Stimulated activated CD8-positive, alpha-beta memory T cell treated with anti-CD3 and anti-CD28 coated beads, Interleukin-15, amount 100 ng/mL, for 48 hours (primary cell): Measurements from ENCODE around the gene SEC63.
"Not testable (repeated sequence)": the region's sequence is repeated elsewhere in the genome, so short reads cannot be mapped to it uniquely, and the experiment has no call there.

Experiments used
- DNase-seq, 2 donors: peaks; one replicate each; pipeline ENCODE4 v3.0.0-alpha.2; 2020; ENCODE audit warnings: low read depth in 2 of 2

SEC63 gene, protein sequence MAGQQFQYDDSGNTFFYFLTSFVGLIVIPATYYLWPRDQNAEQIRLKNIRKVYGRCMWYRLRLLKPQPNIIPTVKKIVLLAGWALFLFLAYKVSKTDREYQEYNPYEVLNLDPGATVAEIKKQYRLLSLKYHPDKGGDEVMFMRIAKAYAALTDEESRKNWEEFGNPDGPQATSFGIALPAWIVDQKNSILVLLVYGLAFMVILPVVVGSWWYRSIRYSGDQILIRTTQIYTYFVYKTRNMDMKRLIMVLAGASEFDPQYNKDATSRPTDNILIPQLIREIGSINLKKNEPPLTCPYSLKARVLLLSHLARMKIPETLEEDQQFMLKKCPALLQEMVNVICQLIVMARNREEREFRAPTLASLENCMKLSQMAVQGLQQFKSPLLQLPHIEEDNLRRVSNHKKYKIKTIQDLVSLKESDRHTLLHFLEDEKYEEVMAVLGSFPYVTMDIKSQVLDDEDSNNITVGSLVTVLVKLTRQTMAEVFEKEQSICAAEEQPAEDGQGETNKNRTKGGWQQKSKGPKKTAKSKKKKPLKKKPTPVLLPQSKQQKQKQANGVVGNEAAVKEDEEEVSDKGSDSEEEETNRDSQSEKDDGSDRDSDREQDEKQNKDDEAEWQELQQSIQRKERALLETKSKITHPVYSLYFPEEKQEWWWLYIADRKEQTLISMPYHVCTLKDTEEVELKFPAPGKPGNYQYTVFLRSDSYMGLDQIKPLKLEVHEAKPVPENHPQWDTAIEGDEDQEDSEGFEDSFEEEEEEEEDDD

DNA sequence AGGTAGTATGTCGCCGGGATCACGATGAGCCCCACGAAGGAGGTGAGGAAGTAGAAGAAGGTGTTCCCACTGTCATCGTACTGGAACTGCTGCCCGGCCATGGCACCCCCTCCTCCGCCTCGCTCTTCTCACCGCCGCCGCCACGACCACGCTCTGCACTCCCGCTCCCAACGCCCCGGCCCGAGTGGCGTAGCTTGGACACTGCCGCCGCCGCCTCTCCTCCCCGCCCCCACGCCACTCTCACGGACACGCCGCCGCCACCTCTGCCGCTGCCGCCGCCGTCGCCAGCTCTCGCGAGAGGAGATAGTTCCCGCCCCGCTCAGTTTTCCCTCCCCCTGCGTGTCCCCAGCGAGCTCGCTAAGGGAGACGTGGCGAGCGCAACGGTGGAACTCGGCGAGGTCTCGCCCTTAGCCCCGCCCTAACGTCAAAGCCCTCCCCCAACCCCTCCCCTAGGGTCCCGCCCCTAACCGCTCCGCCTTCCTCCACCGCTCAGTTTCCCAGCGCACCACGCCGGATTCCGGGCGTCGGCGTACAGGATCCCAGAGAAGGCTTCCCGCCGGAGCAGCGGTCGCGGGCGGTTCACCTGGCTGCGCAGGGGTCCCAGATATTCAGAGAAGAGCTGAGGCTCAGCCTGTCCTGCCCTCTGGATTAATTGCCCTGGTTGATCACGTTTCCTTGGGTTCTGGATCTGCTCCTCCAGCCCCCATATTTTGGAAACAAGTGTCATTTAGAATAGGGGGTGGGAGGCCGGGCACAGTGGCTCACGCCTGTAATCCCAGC lies at the start of gene SEC63:
Gene SEC63 (minus strand): TSS at position 300 of the 780 bp plus-strand sequence. CDS start 199 bp downstream, at position 101.
- DNase-seq, result peak; percentile 96

DNA sequence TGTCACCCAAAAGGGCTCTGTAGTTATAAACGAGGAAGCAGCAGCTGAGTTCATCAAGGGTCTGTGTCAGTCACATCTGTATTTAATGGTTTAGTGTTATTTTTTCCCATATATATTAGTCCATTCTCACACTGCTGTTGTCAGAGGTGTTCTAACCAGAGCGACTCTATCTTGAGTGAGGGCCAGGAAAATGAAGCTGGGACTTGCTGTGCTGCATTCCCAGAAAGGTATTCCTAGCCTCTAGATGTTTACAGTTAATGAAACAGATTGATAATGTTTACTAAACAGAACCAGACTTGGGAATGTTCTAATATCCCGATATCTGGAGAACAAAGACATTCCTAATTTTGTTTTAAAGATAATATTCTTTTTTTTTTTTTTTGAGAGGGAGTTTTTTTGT lies 48.0 kb upstream of the SEC63 start:
- no peak for DNase-seq

DNA sequence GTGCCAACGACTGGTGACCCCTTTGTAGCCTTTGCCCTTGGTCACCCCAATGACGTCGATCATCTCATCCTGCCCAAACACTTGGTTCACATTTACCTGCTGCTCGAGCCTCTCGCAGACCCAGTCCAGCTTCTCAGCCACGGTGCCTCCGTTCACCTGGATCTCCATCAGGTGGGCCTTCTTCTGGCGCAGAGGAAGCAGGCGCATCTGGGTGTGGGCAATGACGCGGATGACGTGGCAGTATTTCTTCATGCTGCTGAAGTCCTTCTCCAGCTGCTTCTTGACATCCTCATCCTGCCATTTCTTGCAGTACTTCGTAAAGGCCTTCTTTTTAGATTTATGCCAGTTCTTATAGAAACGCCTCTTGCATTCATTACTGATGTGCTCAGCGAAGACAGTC lies 46.9 kb upstream of the SEC63 start:
- DNase-seq, result no peak

DNA sequence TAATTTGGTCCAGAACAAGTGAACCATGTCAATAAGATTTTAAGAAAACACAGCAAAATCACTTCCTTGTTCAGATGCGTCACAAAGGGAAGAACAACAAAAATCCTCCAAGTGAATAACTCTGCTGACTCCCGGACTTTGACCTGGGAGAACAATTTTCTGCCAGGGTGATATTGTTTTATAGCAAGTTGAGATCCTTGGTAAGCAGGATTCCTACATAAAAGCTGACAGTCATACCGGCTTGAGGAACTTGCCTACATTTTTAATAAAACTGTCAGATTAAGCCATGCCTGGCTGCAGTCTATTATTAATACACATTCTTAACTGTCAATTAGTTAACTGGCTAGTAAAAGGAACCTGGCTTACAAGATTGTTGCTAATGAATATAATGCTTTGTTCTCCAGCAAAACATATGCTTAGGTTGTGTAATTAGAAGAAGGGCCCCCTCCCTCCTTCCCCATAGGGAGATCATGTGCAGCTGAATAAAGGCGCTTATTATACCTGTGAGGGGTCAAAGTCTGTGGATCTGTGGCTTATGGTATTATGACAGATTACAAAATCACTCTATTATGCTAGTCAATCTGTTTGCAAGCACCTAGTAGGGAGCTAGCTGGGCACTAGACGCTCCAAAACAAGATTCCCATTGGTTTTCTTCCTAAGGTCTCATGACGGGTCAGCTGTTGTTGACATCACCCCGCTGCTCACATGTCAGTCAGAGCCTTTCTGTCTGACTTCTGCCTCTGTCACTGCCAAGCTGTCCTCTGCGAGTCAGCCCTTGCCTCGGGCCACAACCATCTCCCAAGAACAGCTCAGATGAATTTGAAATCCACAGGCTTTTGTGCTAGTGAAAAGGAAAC lies 44.6 kb upstream of the SEC63 start:
- no peak for DNase-seq

DNA sequence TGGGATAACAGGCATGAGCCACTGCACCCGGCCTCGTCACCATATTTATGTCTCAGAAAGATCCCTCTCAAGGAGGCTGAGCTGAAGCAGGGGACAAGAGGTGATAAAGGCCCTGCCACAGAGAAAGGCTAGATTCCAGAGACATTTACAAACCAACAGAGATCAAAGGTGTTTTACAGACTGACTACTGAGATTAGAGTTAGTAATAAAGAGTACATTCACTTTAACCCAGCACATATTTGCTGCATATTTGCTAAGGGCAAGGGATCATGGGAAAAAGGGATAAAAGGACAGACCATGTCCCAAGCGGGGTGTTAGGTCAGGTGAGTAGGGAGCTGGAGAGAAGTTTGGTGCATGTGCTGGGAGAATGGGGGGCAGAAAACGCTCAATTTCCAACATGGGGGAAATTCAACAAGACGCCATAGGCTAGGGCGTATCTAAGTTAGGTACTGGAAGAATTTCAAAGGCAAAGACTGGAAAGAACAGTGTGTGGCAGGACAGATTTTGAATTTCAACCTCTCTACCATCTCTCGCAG lies 43.8 kb upstream of the SEC63 start:
- DNase-seq, result no peak

DNA sequence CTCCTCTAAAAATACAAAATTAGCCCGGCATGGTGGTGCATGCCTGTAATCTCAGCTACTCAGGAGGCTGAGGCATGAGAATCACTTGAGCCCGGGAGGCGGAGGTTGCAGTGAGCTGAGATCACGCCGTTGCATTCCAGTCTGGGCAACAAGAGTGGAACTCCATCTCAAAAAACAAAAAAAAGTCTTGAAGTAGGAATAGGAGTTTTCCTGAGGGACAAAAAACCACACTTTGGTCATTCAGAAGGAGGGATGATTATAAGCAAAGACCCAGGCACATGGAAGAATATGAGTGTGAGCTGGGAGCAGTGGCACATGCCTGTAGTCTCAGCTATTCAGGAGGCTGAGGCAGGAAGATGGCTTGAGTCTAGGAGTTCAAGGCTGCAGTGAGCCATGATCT lies 42.3 kb upstream of the SEC63 start:
- not testable (repeated sequence) for DNase-seq

DNA sequence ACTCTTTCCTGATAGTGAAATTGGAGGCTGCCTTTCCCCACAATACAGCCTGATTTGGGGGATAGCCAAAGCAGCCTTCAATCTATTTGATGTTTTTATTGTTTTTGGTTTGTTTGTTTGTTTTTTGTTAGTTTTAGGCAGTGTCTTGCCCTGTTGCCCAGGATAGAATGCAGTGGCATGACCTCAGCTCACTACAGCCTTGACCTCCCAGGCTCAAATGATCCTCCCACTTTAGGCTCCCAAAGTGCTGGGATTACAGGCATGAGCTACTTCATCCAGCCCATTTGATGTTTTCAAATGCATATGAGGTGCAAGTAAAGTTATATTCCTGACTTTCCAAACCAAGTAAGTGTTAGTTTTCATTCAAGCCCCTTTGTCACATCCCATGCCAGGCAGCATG lies 41.3 kb upstream of the SEC63 start:
- DNase-seq, result no peak

DNA sequence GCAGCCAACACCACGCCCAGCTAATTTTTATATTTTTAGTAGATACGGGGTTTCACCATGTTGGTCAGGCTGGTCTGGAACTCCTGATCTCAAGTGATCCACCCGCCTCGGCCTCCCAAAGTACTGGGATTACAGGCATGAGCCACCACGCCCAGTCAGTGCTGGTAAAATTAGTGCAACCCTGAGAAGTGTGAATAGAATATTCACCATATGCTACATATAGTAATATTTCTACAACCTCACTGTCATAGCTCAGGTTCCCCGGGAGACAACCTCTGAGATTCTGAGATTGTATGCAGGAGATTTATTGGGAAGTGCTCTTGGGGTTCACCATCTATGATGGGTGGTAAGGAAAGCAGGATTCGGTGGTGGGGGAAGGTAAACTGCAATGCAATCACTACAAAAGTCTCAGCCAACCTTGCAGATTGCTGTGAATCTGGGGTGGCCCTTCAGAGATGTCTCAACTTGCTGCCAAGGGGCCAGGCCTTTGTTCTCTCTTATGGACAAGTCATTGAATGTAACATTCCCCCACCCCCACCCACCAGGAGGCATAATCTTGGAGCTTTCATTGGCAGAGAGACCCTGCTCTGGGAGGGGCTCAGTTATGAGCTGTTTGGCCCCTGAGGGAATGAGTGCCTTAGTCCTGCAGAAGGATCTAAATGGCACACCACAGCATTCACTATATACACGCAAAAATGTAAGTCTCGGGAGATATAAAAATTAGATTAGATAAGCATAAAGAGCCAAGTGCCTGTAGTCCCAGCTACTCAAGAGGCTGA lies 34.0 kb upstream of the SEC63 start:
- DNase-seq, result no peak

DNA sequence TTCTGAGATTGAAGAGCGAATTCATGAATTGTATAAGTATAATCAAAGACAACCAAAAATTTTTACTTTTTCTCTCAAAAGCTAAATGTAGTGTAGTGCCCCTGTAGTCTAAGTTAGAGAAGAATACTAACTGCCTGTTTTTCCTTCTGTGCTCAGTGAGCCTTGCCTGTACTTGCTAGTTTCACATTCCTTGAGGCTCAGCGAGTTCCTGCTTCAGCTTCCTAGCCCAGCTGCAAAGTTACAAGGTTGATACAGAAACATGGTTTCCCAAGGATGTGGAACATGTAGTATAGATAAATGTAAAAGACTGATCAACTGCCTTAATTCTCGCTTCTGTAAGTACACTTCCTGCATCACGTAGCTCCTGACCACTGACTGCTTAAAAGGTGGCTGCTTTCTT lies 33.1 kb upstream of the SEC63 start:
- DNase-seq, result no peak

DNA sequence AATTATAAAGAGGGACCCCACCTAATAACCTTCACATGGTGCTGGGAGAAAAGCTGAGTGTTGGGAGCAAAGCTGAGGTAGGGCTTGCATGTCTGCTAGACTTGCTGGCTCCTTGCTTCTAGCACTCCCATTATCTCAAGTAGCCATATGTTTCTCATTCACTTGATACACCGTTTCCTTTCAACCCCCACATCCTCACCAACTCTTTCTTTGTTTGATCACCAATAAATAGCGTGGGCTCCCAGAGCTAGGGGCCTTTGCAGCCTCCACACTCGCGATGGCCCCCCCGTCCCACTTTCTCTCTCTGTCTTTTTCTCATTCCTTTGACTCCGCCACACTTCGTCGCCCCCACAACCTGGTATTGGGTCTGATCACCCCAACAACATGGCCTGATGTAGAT lies 32.6 kb upstream of the SEC63 start:
- DNase-seq, result not testable (repeated sequence)

DNA sequence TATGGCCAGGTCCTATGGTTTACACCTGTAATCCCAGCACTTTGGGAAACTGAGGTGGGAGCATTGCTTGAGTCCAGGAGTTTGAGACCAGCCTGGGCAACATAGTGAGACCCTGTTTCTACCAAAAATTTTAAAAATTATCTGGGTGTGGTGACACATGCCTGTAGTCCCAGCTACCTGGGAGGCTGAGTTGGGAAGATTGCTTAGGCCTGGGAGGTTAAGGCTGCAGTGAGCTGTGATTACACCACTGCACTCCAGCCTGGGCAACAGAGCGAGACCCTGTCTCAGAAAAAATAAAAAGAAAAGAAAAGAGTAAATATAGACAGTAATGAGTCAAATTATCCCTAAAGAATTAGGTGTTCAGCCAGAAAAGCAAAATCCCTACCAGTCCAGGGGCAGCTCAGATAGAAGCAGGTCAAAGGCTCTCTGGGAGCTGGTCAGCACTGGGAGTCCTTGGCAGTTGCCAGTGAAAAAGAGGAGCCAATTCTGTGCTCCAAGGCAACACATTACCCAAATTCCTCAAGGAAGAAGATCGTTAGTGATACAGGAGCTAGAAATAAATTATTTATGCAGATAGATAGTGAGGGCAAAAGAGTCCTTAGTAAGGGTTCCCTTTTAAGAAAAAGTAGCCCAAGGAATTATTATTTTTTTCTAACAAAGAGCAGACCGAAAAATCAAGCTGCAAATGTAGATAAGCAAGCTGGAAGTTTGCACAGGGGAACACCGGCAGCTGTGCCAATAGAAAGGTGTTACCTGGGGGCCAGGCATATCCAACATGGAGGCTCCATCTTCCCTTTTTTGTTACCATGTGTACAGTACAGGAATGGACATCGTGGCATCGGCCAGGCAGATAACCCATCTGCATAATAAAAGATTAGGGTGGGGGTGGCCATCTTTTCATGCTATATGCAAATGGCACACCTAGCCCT lies 31.4 kb upstream of the SEC63 start:
- no peak for DNase-seq

DNA sequence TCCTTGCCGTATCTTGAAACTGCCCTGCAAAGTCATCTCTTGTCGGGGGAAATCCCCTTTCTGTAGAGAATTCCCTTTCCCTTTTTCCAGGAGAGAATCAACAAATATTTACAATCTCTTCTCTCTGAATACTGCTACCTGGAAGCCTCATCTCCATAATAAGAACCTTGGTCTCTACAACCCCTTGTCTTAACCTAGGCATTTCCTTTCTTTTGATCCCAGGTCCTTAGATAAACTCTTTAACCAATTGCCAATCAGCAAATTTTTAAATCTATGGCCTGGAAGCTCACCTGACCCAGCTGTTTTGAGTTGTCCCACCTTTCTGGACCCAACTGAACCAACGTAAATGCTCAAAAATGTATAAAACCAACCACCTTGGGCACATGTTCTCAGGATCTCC lies 30.6 kb upstream of the SEC63 start:
- DNase-seq, result no peak

DNA sequence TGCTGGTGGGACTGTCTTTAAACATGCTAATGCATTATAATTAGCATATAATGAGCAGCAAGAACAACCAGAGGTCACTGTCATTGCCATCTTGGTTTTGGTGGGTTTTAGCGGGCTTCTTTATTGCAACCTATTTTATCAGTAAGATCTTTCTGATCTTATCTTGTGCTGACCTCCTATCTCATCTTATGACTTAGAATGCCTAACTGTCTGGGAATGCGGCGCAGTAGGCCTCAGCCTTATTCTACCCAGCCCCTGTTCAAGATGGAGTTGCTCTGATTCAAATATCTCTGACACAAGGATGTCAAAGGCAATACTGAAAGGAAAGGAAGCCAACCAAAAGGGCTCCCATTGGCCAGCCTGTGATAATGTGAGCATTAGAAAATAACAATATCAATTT lies 29.8 kb upstream of the SEC63 start:
- no peak for DNase-seq

DNA sequence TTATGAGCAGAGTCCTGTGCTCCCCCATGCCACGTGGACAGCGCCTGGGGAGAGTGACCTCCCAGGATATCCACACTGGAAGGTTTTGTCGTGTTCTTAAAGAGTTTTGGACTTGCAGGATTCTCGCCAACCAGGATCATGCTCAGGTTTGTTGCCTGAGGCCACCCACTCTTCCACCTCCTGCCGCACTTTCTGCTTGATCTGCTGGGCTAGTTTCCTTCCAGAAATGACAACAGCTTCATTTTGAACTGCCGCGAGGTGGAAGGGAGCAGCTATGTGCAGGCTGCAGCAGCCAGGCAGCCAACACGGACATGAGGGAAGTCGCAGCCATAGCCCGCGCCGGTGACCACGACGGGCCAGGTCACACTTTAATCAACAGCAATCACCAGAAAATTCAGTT lies 27.7 kb upstream of the SEC63 start:
- no peak for DNase-seq

DNA sequence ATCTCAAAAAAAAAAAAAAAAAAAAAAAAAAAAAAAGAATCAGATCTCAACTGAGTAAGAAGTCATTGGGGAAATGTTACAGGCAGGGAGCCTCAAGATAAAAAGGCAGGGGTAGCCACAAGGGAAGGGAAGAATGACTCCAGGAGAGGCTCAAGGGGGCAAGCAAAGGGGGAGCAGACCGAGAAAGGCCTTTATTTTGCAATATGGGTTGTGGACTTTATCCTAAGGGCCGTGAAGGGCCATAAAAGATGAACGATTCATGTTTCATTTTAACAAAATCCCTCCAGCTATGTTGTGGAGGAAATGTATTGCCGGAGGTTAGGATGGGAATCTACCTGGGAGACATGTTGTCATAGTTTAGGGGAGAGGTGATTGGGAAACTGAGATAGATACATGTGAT lies 25.8 kb upstream of the SEC63 start:
- no peak for DNase-seq

DNA sequence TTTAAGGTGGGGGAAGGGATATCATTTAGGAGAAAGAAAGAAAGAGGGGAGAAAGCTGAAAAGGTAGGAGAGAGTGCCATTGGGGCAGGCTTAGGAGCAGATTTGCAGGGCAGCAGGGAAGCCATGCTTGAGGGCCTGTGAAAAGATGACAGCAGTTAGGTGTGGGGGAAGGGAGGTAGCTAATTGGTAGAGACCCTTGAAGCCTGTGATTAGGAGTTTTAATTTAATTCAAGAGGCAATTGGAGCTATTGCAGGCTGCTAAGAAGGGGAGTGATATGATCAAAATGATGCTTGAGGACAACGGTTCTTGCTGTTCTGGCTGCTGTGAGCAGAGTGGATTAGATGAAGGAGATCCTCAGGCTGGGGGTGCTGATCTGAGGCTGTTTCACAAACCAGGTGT lies 24.5 kb upstream of the SEC63 start:
- no peak for DNase-seq

DNA sequence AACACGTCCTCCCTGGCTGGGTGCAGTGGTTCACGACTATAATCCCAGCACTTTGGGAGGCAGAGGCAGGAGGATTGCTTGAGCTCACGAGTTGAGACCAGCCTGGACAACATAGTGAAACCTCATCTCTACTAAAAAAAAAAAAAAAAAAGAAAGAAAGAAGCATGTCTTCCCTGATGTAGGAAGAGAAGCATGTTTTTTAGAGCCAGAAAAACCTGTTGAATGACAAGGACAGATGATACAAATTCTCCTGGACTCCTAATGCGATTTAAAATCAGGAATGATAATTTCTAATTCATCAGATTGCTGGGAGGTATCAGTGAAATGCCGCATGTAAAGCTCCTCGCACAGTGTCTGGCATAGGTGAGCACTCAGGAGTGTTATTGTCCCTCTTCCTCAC lies 23.7 kb upstream of the SEC63 start:
- no peak for DNase-seq

DNA sequence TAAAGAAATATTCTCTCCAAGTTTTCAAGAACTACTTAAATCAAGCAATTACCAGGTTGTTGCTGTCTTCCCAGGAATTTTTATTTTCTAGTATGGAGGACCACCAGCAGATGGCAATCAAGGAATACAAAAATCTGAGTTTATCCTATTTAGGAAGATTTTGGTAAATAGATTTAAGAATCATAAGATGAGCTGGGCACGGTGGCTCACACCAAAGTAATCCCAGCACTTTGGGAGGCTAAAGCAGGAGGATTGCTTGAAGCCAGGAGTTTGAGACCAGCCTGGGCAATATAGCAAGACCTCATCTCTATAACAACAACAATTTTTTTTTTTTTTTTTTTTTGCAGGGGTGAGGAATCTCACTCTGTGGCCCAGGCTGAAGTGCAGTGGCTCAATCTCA lies 19.3 kb upstream of the SEC63 start:
- no peak for DNase-seq

DNA sequence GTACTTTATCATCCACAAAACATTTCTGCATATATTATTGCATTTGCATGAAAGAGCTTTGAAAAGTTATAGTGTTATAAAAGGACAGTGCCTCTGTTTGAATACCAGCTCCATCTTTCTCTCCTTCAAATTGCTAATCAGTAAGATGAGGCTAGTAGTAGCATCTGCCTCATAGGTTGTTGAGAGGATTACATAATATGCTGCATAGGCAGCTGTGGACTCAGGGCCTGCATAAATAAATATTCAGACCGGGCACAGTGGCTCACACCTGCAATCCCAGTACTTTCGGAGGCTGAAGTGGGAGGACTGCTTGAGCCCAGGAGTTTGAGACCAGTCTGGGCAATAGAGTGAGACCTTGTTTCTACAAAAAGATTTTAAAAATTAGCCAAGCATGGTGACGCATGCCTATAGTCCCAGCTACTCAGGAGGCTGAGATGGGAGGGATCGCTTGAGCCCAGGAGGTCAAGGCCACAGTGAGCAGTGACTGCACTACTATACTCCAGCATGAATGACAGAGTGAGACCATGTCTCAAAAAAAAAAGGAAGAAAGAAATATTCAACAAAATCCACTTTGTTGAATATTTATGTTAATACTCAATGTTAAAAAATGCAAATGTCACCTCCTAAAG lies 18.3 kb upstream of the SEC63 start:
- no peak for DNase-seq
